Left renal cortex interstitium (tissue), 4 donors: Measurements from ENCODE around the gene ZXDC. TPM values are rescaled to one million over a fixed set of nuclear protein-coding genes. Genes with fewer than 3 reads are reported as not detected.

Experiments
- DNase-seq, 4 donors: peaks; one replicate each; pipeline ENCODE4 v3.0.0-alpha.2; 2013; ENCODE audit warnings: low read depth in 4 of 4, low spot score in 2 of 4, missing footprints in 1 of 4
- polyA plus RNA-seq, 4 donors: library from polyadenylated mRNA; unstranded; fragments of 120-200 nt; gene quantifications; one replicate each; pipeline ENCODE4 v1.2.1, GENCODE V29; 2013; ENCODE audit not compliant: insufficient read length in 4 of 4

ZXDC gene
- polyA plus RNA-seq, 4 donors, result 29.3 to 47.3 (median 35.9) TPM

DNA sequence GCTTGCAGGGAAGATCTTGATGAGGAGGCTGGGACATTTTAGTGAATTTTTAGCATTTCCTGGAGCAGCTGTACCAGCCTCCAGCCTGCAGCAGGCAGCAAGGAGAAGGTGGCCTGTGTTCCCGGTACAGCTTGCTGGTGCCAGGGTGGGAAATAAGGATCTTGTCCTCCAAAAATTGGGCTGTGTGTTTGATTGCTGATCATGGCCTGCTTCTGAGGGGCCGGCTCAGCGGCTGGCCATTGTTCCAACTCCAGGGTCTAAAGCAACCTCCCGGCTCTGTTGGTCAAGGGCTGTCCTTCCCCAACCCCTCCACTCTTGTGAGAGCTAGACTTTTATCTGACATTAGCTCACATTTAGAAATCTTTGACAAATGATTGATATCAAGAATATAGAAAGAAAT is 75.9 kb downstream of the ZXDC start:
- DNase-seq, result no peak

GRCh38 chr3:126399351-126399735 is 76.3 kb downstream of the ZXDC start:
- no peak for DNase-seq

DNA sequence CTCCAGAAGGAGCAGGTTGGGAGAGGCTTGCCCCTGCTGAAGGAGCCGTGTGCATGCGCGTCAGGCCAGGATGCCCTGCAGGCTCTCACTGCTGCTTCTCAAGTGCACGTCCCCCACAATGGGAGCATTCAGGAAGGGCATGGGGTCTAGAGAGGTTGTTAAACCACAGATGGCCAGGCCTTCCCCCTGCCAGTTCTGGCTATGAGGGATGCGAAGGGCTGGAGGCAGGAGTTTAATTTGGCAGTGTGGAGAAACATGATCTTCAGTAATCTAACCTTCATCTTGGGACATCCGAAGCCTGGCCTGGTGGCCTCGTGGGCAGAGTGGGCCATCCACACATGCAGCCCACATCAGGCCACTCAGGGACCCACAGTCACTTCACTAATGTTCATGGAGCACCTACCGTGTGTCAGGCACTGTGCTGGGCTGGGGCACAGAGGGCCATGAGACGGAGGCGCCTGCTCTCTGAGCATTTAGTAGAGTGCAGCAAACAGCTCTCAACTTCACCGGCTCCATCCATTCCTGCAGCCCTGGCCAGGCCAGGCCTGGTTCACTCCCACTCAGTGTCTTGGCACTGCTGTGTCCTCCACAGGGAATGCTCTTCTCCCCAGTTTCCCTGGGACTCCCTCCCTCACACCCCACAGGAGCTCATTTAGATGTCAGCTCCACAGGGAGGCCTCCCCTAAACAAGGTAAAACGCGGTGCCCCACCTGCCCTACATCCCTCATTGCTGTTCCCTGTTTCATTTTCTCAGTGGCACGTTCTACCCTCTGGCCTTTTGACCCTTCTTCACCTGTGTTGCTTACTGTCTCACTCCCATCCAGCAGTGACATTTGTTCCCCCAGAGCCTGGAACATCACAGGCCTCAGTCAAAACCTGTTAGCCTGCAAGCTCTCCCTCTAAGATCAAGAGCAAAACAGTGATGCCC is 77.0 kb downstream of the ZXDC start:
- no peak for DNase-seq

GRCh38 chr3:126397610-126398422 is 77.9 kb downstream of the ZXDC start:
- no peak for DNase-seq

DNA sequence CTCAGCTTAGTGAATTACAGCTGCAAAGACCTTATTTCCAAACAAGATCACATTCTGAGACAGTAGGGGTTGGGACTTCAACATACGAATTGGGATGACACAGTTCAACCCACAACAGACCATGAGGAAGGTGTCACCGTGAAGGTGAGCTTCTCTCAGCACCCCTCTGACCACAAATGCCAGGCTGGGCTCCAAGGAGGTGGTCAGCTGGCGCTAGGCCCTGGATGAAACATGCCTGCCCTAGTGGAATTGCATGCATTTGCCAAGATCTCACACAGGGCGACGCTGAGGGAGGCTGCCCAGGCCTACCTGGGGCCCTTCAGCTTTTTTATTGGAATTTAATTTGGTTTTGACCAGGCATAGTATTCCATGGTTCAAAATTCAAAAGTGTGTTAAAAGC is 79.2 kb downstream of the ZXDC start:
- no peak for DNase-seq

GRCh38 chr3:126395846-126396513 is 79.7 kb downstream of the ZXDC start:
- DNase-seq, result no peak

- DNase-seq, result no peak
Measured at GRCh38 chr3:126394977-126395321, 80.7 kb downstream of the ZXDC start.

- DNase-seq, result peak in 3 of 4 donors; percentile 39 to 55 (median 51)
Measured at GRCh38 chr3:126394179-126394976, 81.3 kb downstream of the ZXDC start, which contains the start of gene CFAP100. Gene CFAP100 (plus strand): TSS chr3:126394909. CDS start chr3:126396001, 1,092 bp downstream.

GRCh38 chr3:126393563-126393962 is 82.1 kb downstream of the ZXDC start:
- DNase-seq, result no peak

GRCh38 chr3:126392246-126392645 is 83.4 kb downstream of the ZXDC start:
- DNase-seq, result no peak

GRCh38 chr3:126391631-126392030 is 84.1 kb downstream of the ZXDC start:
- DNase-seq, result no peak

DNA sequence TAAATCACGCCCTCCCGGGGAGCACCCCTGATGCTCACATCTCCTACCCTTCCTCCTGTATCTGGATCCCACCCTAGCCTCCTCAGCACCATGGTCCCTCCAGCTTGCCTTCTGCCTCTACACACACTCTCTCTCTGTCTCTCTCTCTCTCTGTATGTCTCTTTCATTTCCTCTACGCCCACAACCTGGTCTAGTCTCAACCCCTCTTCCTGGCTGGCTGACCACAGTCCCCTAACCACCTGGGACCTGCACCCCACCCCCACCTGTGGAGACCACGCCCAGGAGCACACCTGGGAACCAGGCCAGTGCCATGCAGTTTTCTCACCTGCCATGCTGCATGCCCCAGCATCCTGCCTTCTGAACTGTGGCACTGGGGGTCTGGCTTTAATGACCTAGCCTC is 84.9 kb downstream of the ZXDC start:
- DNase-seq, result no peak

DNA sequence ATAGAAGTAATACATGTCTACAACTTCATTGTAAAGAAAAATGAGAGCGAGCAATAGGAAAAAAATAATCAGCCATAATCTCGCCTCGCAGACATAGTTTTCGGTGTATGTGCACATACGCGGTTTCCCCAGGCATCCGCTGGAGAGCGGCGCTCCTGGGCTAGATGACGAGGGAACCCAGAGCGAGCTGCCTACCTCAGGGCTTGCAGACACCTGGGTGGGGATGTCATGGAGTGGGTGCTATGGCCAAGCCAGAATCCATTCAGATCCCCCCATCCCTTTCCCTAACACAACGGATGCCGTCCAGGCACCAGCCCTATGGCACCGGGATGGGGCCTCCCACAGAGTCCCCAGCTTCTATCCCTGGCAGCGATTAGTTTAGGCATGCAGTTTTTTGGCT is 85.5 kb downstream of the ZXDC start:
- DNase-seq, result no peak

- DNase-seq, result no peak
Measured at GRCh38 chr3:126389794-126390146, 85.9 kb downstream of the ZXDC start.

DNA sequence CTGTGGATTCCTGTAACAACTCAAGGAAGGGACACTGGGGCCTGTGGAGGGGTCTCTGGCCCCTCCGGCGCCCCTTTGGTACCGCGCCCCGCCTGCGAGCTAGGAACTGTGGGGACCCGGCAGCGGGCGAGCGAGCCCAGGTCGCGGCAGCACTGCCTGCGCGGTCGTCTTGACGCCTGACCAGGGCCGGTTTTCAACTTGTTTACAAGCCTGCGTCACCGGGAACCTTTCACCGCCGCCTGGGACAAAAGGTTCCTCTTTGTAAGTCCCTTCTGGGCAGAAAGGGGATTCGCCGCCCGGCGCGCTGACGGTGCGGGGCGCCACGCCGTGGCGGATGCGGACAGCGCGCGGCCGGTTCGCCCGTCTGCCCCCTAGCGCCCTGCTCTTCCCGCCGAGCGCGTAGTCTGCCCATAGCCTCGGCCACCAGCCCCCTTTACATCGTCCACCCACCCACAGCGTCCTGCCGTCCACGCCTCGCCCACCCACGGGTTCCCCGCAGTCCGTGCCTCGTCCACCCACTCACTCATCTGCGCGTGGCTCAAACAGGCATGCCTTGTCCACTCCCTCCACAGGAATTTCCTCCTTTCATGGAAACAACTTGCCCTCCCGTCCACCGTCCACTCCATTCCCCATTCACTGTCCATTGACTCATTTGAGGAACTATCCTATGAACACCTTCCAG is 86.4 kb downstream of the ZXDC start:
- DNase-seq, result peak in 3 of 4 donors; percentile 67 to 76 (median 72)

Other genes with a start within 250 kb of the ZXDC start
- gene KLF15, start 118.5 kb downstream of the ZXDC start, polyA plus RNA-seq, result 10 to 100 TPM in 3 of 4 donors, 1 to 10 TPM in 1; 8.8 to 16.8 (median 14.1) TPM
- gene CFAP100, start 81.0 kb downstream of the ZXDC start, polyA plus RNA-seq, result 1 to 10 TPM in 2 of 4 donors, under 1 TPM in 2; 0.40 to 3.0 (median 1.7) TPM
- gene UROC1, start 41.9 kb upstream of the ZXDC start, polyA plus RNA-seq, result under 1 TPM; 0.13 to 0.27 (median 0.15) TPM
- gene CHST13, start 48.3 kb upstream of the ZXDC start, polyA plus RNA-seq, result 1 to 10 TPM; 4.0 to 6.5 (median 5.2) TPM
- gene C3orf22, start 83.0 kb upstream of the ZXDC start, polyA plus RNA-seq, result under 1 TPM in 2 of 4 donors, not detected in 2; 0.14 TPM
- gene TXNRD3, start 179.2 kb upstream of the ZXDC start, polyA plus RNA-seq, result 10 to 100 TPM; 17.7 to 20.9 (median 18.1) TPM
- gene CHCHD6, start 228.3 kb upstream of the ZXDC start, polyA plus RNA-seq, result 10 to 100 TPM; 16.9 to 24.7 (median 22.0) TPM